ENCODE measurements around the gene ATP6V1D. TPM values are rescaled to one million over a fixed set of nuclear protein-coding genes. Genes with fewer than 3 reads are reported as not detected.

ATP6V1D gene
- total RNA-seq, 1 experiment from 2014 or later: 77.4 TPM

DNA sequence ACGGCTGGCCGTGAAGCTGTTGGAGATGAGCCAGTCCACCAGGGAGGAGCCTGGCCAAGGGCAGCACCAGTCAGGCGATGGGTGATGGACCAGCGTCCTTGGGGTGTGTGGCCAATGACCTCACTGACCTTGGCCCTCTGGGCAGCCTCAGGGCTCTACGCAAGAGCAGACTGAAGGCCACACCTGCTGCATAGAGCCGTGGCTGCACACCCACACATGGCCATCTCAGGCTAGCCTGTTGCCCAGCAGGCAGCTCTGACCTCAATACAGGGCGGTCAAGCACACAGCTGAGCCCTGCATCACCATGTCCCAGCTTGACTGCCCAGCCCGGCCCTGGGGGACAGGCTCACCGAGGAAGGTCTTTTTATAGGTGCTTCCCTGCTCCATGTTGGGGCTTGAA lies 33.2 kb upstream of the ATP6V1D start:
- intact Hi-C loops (cut with micrococcal nuclease; ENCODE audit: unreplicated experiment): no loop called here
- BruUV-seq (replicated peaks): no TSS peak
- Mint-ChIP-seq H3K9me3 (ENCODE audit: unreplicated experiment) (peaks cover 10% of the 10 kb centered on the region), H3K36me3 (ENCODE audit: insufficient read depth, unreplicated experiment) (peaks cover 36% of the 10 kb centered on the region), H3K27ac (ENCODE audit: unreplicated experiment) (no peak overlapping the region), H3K27me3 (ENCODE audit: insufficient read depth, unreplicated experiment) (no peaks in the 10 kb centered on the region), H3K4me1 (ENCODE audit: low read depth, unreplicated experiment) (peaks cover 13% of the 10 kb centered on the region), H3K4me3 (ENCODE audit: unreplicated experiment) (no peak overlapping the region)
- ChIA-PET CTCF (no interaction called here), POLR2A (no interaction called here)
- no peaks in the 10 kb centered on the region for H3K27me3 ChIP-seq (replicated peaks; ENCODE audit: control insufficient read depth, insufficient read depth, low read length)
- H3K4me3 ChIP-seq (ENCODE audit: low read depth, low read length): no peak overlapping the region
- no peaks in the 10 kb centered on the region for H3K9me3 ChIP-seq
- TF ChIP-seq, protein P1, sequence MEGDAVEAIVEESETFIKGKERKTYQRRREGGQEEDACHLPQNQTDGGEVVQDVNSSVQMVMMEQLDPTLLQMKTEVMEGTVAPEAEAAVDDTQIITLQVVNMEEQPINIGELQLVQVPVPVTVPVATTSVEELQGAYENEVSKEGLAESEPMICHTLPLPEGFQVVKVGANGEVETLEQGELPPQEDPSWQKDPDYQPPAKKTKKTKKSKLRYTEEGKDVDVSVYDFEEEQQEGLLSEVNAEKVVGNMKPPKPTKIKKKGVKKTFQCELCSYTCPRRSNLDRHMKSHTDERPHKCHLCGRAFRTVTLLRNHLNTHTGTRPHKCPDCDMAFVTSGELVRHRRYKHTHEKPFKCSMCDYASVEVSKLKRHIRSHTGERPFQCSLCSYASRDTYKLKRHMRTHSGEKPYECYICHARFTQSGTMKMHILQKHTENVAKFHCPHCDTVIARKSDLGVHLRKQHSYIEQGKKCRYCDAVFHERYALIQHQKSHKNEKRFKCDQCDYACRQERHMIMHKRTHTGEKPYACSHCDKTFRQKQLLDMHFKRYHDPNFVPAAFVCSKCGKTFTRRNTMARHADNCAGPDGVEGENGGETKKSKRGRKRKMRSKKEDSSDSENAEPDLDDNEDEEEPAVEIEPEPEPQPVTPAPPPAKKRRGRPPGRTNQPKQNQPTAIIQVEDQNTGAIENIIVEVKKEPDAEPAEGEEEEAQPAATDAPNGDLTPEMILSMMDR (IDR thresholded peaks at IDR 0.05; ENCODE audit: insufficient read depth in 1 of 2, low read depth in 1 of 2, low read length in 1 of 2, severe bottlenecking in 1 of 2, unreplicated experiment in 1 of 2): no peak
- no peak for DNase-seq
- peaks cover 20% of the 10 kb centered on the region for H3K4me1 ChIP-seq
- no peaks in the 10 kb centered on the region; the same call in none of the 2 replicates for H3K36me3 ChIP-seq (ENCODE audit: control insufficient read depth, insufficient read depth, low read length)

DNA sequence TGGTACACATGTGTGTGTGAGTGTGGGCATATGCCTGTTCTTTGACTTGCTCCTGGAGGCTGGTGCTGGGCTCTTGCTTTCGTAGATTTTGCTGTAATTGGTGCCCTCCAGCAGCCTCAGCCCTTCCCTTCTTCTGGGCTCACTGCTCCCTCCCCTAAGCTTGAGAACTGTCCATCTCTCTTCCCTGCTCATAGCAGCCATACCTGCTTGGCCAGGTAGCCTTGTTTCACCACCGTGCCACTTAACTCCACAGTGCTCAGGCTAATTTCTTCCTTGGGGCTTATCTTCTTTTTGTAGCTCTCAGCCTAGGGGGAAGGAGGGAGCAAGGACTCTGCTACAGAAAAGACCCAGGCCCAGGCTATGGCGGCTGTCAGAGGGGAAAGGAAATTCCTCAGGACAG lies 32.5 kb upstream of the ATP6V1D start:
- no peak overlapping the region for H3K4me3 ChIP-seq (ENCODE audit: low read depth, low read length)
- intact Hi-C loops (cut with micrococcal nuclease; ENCODE audit: unreplicated experiment): no loop called here
- TF ChIP-seq, protein P1 (IDR thresholded peaks at IDR 0.05; ENCODE audit: insufficient read depth in 1 of 2, low read depth in 1 of 2, low read length in 1 of 2, severe bottlenecking in 1 of 2, unreplicated experiment in 1 of 2): no peak
- Mint-ChIP-seq H3K9me3 (ENCODE audit: unreplicated experiment) (peaks cover 10% of the 10 kb centered on the region), H3K27me3 (ENCODE audit: insufficient read depth, unreplicated experiment) (no peaks in the 10 kb centered on the region), H3K4me1 (ENCODE audit: low read depth, unreplicated experiment) (peaks cover 13% of the 10 kb centered on the region), H3K27ac (ENCODE audit: unreplicated experiment) (no peak overlapping the region), H3K36me3 (ENCODE audit: insufficient read depth, unreplicated experiment) (peaks cover 37% of the 10 kb centered on the region), H3K4me3 (ENCODE audit: unreplicated experiment) (no peak overlapping the region)
- CTCF ChIA-PET: no interaction called here
- H3K36me3 ChIP-seq (ENCODE audit: control insufficient read depth, insufficient read depth, low read length): no peaks in the 10 kb centered on the region; the same call in none of the 2 replicates
- peaks cover 15% of the 10 kb centered on the region for H3K4me1 ChIP-seq
- POLR2A ChIA-PET: no interaction called here
- BruUV-seq (replicated peaks): no TSS peak
- no peaks in the 10 kb centered on the region for H3K27me3 ChIP-seq (replicated peaks; ENCODE audit: control insufficient read depth, insufficient read depth, low read length)
- no peaks in the 10 kb centered on the region for H3K9me3 ChIP-seq
- no peak for DNase-seq

DNA sequence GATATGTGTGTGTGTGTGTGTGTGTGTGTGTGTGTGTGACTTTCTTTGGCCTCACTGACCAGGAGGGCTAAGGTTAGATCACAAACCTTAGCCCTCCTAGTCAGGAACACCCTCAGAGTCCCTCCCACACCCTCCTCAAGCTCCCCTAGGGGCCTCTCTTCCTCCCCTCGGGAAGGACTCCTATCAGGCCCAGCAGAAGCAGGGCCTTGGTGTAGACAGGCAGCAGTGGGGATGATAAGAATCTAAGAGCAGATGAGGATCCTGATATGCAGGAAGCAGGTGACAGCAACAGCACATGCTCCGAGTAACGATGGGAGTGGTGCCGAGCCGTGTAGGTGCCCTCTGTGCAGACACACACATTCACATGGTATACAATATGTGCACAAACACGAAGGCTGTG lies 31.7 kb upstream of the ATP6V1D start:
- POLR2A ChIA-PET: no interaction called here
- H3K36me3 ChIP-seq (ENCODE audit: control insufficient read depth, insufficient read depth, low read length): peaks cover 1% of the 10 kb centered on the region

More for the DNA sequence above, 31.7 kb upstream of the ATP6V1D start:
- peaks cover 38% of the 10 kb centered on the region for H3K36me3 Mint-ChIP-seq (ENCODE audit: insufficient read depth, unreplicated experiment)
- Histone ChIP-seq H3K9me3 (no peaks in the 10 kb centered on the region), H3K4me3 (ENCODE audit: low read depth, low read length) (no peak overlapping the region), H3K27me3 (replicated peaks; ENCODE audit: control insufficient read depth, insufficient read depth, low read length) (no peaks in the 10 kb centered on the region), H3K4me1 (peaks cover 6% of the 10 kb centered on the region)
- peaks cover 8% of the 10 kb centered on the region for H3K4me1 Mint-ChIP-seq (ENCODE audit: low read depth, unreplicated experiment)
- intact Hi-C loops (cut with micrococcal nuclease; ENCODE audit: unreplicated experiment): no loop called here
- DNase-seq: no peak
- BruUV-seq (replicated peaks): no TSS peak
- no peaks in the 10 kb centered on the region for H3K27me3 Mint-ChIP-seq (ENCODE audit: insufficient read depth, unreplicated experiment)
- H3K9me3 Mint-ChIP-seq (ENCODE audit: unreplicated experiment): peaks cover 3% of the 10 kb centered on the region
- TF ChIP-seq, protein P1 (IDR thresholded peaks at IDR 0.05; ENCODE audit: insufficient read depth in 1 of 2, low read depth in 1 of 2, low read length in 1 of 2, severe bottlenecking in 1 of 2, unreplicated experiment in 1 of 2): no peak
- H3K4me3 Mint-ChIP-seq (ENCODE audit: unreplicated experiment): no peak overlapping the region
- H3K27ac Mint-ChIP-seq (ENCODE audit: unreplicated experiment): no peak overlapping the region
- CTCF ChIA-PET: no interaction called here
